Common myeloid progenitor, CD34-positive (primary cell): ENCODE results near the gene NUDT3.
"Not testable (repeated sequence)": the region's sequence is repeated elsewhere in the genome, so short reads cannot be mapped to it uniquely, and the experiment has no call there.

Source experiments
- CTCF ChIA-PET: fragments of 350-600 bp; sonication (Branson Sonifier 250); formaldehyde crosslinking; loops from one replicate; lab custom pipeline; 2021; ENCODE audit warnings: antibody characterized with exemption; lab: Charles Lee
- POLR2A ChIA-PET: fragments of 350-600 bp; sonication (Branson Sonifier 250); formaldehyde crosslinking; loops from one replicate; lab custom pipeline; 2021; ENCODE audit warnings: antibody characterized with exemption; lab: Charles Lee
- DNase-seq, 3 donors: peaks; one replicate each; pipeline versions ENCODE4 v3.0.0 to v3.0.0-alpha.2; 2013
- H3K27ac ChIP-seq, 2 experiments: 1 replicate in 1 of 2; 2 replicates in 1 of 2; pipeline ENCODE4 v1.7.0; 2013; ENCODE audit warnings: inconsistent platforms in 2 of 2, low read length in 2 of 2, mild to moderate bottlenecking in 2 of 2, low read depth in 1 of 2, moderate library complexity in 1 of 2; ENCODE audit not compliant: severe bottlenecking in 2 of 2, insufficient read depth in 1 of 2, poor library complexity in 1 of 2
- H3K27me3 ChIP-seq, 5 experiments: replicated peaks in 2 of 5; 1 replicate in 3 of 5; 2 replicates in 2 of 5; pipeline versions ENCODE4 v1.6.1 to v1.7.0; 2013; ENCODE audit warnings: low read length in 4 of 5, mild to moderate bottlenecking in 2 of 5, moderate library complexity in 2 of 5, inconsistent platforms in 1 of 5; ENCODE audit not compliant: insufficient read depth in 5 of 5, control insufficient read depth in 4 of 5
- H3K36me3 ChIP-seq, 4 experiments: 1 replicate in 2 of 4; 2 replicates in 2 of 4; pipeline versions ENCODE4 v1.6.1 to v1.7.0; 2013; ENCODE audit warnings: low read length in 3 of 4, control low read depth in 1 of 4, mild to moderate bottlenecking in 1 of 4; ENCODE audit not compliant: control insufficient read depth in 4 of 4, insufficient read depth in 4 of 4
- H3K4me1 ChIP-seq, 4 experiments: 1 replicate in 3 of 4; 2 replicates in 1 of 4; pipeline versions ENCODE4 v1.6.1 to v1.7.1; 2013; ENCODE audit warnings: low read length in 3 of 4, mild to moderate bottlenecking in 3 of 4, control low read depth in 1 of 4, inconsistent platforms in 1 of 4, moderate library complexity in 1 of 4; ENCODE audit not compliant: control insufficient read depth in 4 of 4, insufficient read depth in 4 of 4; ENCODE audit errors: control extremely low read depth in 1 of 4
- H3K4me3 ChIP-seq, 7 experiments: 1 replicate in 4 of 7; 2 replicates in 3 of 7; pipeline versions ENCODE4 v1.5.1 to v1.7.0; 2013; ENCODE audit warnings: mild to moderate bottlenecking in 7 of 7, low read length in 6 of 7, moderate library complexity in 6 of 7, inconsistent platforms in 2 of 7, low read depth in 2 of 7, control low read depth in 1 of 7; ENCODE audit not compliant: insufficient read depth in 4 of 7, control insufficient read depth in 1 of 7; ENCODE audit errors: extremely low read depth in 1 of 7
- H3K9me3 ChIP-seq, 5 experiments: 1 replicate in 4 of 5; 2 replicates in 1 of 5; pipeline versions ENCODE4 v1.6.1 to v1.7.1; 2013; ENCODE audit warnings: low read length in 4 of 5, mild to moderate bottlenecking in 2 of 5, inconsistent platforms in 1 of 5, low read depth in 1 of 5, moderate library complexity in 1 of 5; ENCODE audit not compliant: control insufficient read depth in 4 of 5, insufficient read depth in 2 of 5; ENCODE audit errors: control extremely low read depth in 1 of 5
- WGBS: methylation state at CpG from one replicate; pipeline ENCODE4 v1.1.5; 2013; ENCODE audit not compliant: insufficient coverage; 5-methylcytosine and 5-hydroxymethylcytosine counted together

Gene NUDT3

DNA sequence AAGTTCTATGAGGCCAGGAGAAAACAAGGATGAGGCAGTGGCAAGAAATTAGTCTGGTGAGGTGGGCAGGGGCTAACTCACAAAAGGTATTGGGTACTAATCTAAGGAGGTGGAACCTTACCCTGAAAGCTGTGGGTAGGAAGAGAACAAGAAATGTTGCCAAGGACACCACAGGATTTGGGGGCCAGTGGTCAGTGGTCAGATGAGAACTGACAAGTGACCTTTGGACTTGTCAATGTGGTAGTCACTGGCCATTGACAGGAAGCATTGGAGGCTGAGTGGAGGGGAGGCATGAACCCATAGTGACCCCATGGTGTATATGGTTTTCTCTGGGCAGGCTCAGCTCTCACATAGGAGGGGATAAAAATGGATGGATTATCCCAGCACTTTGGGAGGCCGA is 118.3 kb downstream of the NUDT3 start:
- H3K27me3 ChIP-seq: no peaks in the 10 kb centered on the region
- CTCF ChIA-PET: interaction anchor here (1.7 kb wide), 1 partner anchor 9 kb away, joined by 8 read pairs; no protein-coding TSS in a partner anchor
- no peaks in the 10 kb centered on the region for H3K9me3 ChIP-seq
- DNase-seq: no peak
- H3K36me3 ChIP-seq: peaks cover 0 to 12% (median 3%) of the 10 kb centered on the region in 4 experiments
- 100% methylated on average over 1 of the region's 1 CpG for WGBS
- H3K27ac ChIP-seq: peak overlapping the region; percentile 60 to 78
- POLR2A ChIA-PET: interaction anchor here (2.0 kb wide), 1 partner anchor 16 kb away, joined by 5 read pairs; no protein-coding TSS in a partner anchor
- no peak overlapping the region for H3K4me3 ChIP-seq
- H3K4me1 ChIP-seq: peaks cover 8 to 50% (median 42%) of the 10 kb centered on the region in 4 experiments

DNA sequence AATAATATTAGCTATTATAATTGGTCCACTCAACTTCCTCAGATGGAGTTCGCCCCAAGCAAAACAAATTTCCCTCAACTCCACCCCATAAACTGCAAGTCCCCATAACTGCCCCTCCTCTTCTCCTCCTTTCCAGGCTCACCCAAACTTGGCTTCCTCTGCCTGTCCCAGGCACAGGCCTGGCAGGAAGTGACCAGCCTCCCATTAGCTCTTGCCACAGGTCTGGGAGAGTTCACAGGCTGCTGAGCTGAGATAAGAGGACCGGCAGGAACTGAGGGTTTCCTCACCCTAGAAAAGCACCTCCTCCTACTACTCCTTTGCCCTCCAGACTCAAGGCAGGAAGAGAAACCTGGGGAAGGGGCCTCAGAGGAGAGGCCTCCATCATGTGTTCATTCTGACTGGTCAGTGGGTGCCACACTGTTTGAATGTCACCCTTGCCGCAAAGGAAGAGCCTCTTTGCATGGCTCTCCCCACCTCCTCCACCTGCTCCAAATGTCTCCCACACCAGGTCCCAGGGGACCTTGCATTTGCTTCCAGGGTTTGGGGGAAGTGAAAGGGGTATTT is 119.1 kb downstream of the NUDT3 start:
- H3K36me3 ChIP-seq: peaks cover 0 to 5% (median 0%) of the 10 kb centered on the region in 4 experiments
- peak overlapping the region; percentile 60 to 78 for H3K27ac ChIP-seq
- H3K4me1 ChIP-seq: peaks cover 8 to 48% (median 41%) of the 10 kb centered on the region in 4 experiments
- CTCF ChIA-PET: interaction anchor here (0.7 to 1.7 kb wide), 5 partner anchors 10 to 142 kb away, joined by 3 to 8 read pairs (median 4); no protein-coding TSS in a partner anchor
- WGBS: 0% methylated on average over 1 of the region's 3 CpGs
- H3K9me3 ChIP-seq: no peaks in the 10 kb centered on the region
- POLR2A ChIA-PET: interaction anchor here (0.7 to 2.0 kb wide), 5 partner anchors 9 to 36 kb away, joined by 3 to 5 read pairs (median 4); partner anchors contain the start of gene HMGA1
- peak overlapping the region in 4 of 7 experiments; percentile 2 to 38 (median 16) for H3K4me3 ChIP-seq
- peak; percentile 91 to 98 (median 97) for DNase-seq
- H3K27me3 ChIP-seq: no peaks in the 10 kb centered on the region

DNA sequence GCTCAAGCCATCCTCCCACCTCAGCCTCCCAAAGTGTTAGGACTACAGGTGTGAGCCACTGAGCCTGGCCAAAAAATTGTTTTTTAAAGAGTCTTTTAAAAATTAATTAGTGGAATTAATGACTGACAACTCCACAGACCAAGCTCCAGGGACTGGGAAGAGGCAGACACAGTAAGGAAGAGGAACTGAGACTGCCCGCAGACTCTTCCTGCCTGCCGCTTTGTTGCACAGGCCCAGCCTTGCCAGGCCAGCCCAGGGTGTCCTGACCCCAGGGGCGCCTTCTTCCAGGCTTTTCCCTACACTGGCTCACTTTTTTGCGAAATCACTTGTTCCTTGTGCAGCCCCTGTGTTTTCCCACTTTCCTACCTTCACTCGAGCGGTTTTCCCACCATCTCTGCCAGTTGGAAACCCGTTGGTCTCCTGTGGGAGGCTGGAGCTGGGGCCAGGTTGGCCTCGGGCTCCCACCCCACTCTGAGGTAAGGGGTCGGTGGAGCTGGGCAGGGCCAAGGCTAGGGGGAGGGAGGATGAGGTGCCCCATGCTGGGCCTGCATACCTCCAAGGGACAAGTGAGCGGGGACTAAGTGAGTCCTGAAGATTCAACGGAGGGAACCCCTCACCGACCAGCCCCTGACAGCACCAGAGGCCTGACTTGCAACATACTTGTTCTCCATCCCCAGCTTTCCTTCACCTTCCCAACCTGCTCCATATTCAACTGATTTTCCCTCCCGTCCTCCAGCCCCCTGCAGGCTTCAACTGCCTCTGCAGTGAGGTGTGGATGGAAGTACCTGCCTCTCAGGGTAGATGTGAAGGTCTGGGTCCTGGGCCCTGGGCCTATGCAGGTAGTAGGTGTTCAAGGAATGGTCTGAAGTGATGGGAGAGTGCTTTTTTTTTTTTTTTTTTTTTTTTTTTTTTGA is 120.2 kb downstream of the NUDT3 start:
- CTCF ChIA-PET: interaction anchor here (0.7 to 1.6 kb wide), 3 partner anchors 22 to 485 kb away, joined by 3 to 5 read pairs (median 3); no protein-coding TSS in a partner anchor
- no peaks in the 10 kb centered on the region for H3K9me3 ChIP-seq
- H3K36me3 ChIP-seq: no peaks in the 10 kb centered on the region
- H3K27me3 ChIP-seq: no peaks in the 10 kb centered on the region
- H3K27ac ChIP-seq: peak overlapping the region; percentile 61 to 78
- WGBS: 69% methylated on average over 8 of the region's 13 CpGs
- H3K4me3 ChIP-seq: peak overlapping the region in 3 of 7 experiments; percentile 11 to 45 (median 44)
- no peak for DNase-seq
- POLR2A ChIA-PET: interaction anchor here (0.7 to 2.0 kb wide), 4 partner anchors 11 to 23 kb away, joined by 3 to 5 read pairs (median 4); no protein-coding TSS in a partner anchor
- peaks cover 8 to 48% (median 38%) of the 10 kb centered on the region in 4 experiments for H3K4me1 ChIP-seq

DNA sequence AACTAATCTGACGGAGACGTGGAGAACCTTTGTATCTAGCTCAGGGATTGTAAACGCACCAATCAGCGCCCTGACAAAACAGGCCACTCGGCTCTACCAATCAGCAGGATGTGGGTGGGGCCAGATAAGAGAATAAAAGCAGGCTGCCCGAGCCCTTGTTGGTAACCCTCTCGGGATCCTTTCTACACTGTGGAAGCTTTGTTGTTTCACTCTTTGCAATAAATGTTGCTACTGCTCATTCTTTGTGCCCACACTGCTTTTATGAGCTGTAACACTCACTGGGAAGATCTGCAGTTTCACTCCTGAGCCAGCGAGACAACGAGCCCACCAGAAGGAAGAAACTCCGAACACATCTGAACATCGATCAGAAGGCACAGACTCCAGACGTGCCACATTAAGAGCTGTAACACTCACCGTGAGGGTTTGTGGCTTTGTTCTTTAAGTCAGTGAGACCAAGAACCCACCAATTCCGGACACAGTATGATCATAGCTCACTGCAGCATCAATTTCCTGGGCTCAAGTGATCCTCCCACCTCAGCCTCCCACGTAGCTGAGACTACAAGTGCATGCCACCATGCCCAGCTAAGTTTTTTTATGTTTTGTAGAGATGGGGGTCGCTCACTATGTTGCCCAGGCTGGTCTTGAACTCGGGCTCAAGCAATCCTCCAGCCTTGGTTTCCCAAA is 122.7 kb downstream of the NUDT3 start:
- H3K4me3 ChIP-seq, H3K27me3 ChIP-seq, H3K27ac ChIP-seq, H3K36me3 ChIP-seq, H3K9me3 ChIP-seq, DNase-seq, POLR2A ChIA-PET: not testable (repeated sequence)
- CTCF ChIA-PET: interaction anchor here (0.7 kb wide), 1 partner anchor 258 kb away, joined by 3 read pairs; no protein-coding TSS in a partner anchor
- H3K4me1 ChIP-seq: peaks cover 8 to 30% (median 28%) of the 10 kb centered on the region in 4 experiments
- 75% methylated on average over 14 of the region's 17 CpGs for WGBS

DNA sequence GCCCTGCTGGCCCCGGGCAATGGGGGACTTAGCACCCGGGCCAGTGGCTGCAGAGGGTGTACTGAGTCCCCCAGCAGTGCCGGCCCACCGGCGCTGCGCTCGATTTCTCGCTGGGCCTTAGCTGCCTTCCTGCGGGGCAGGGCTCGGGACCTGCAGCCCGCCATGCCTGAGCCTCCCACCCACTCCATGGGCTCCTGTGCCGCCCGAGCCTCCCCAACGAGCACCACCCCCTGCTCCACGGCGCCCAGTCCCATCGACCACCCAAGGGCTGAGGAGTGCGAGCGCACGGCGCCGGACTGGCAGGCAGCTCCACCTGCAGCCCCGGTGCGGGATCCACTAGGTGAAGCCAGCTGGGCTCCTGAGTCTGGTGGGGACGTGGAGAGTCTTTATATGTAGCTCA is 123.3 kb downstream of the NUDT3 start:
- H3K27ac ChIP-seq, H3K9me3 ChIP-seq, CTCF ChIA-PET, H3K36me3 ChIP-seq, H3K4me3 ChIP-seq, H3K27me3 ChIP-seq, POLR2A ChIA-PET, DNase-seq: not testable (repeated sequence)
- WGBS: no CpG with 5 or more reads among the region's 25 CpGs
- peaks cover 8 to 28% (median 25%) of the 10 kb centered on the region in 4 experiments for H3K4me1 ChIP-seq

DNA sequence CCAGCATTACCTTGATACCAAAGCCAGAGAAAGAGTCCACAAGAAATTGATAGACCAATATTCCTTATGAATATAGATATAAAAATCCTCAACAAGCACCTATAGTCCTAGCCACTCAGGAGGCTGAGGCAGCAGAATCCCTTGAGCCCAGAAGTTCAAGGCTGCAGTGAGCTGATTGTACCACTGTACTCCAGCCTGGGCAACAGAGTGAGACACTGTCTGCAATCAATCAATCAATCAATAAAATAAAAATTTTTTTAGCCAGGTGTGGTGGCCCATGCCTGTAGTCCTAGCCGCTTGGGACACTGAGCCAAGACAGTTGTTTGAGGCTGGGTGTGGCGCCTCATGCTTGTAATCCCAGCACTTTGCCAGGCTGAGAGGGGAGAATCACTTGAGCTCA is 124.7 kb downstream of the NUDT3 start:
- H3K27ac ChIP-seq: no peak overlapping the region
- ChIA-PET POLR2A (interaction anchor here (0.6 kb wide), 1 partner anchor 75 kb away, joined by 3 read pairs; no protein-coding TSS in a partner anchor), CTCF (interaction anchor here (0.9 kb wide), 1 partner anchor 18 kb away, joined by 3 read pairs; no protein-coding TSS in a partner anchor)
- DNase-seq: no peak
- no peaks in the 10 kb centered on the region for H3K27me3 ChIP-seq
- H3K9me3 ChIP-seq: peaks cover 0 to 6% (median 2%) of the 10 kb centered on the region in 5 experiments
- H3K36me3 ChIP-seq: no peaks in the 10 kb centered on the region
- H3K4me1 ChIP-seq: peaks cover 0 to 15% (median 13%) of the 10 kb centered on the region in 4 experiments
- H3K4me3 ChIP-seq: no peak overlapping the region
- 96% methylated on average over 2 of the region's 2 CpGs for WGBS
